ENCODE measurements around the gene GFER.

DNA sequence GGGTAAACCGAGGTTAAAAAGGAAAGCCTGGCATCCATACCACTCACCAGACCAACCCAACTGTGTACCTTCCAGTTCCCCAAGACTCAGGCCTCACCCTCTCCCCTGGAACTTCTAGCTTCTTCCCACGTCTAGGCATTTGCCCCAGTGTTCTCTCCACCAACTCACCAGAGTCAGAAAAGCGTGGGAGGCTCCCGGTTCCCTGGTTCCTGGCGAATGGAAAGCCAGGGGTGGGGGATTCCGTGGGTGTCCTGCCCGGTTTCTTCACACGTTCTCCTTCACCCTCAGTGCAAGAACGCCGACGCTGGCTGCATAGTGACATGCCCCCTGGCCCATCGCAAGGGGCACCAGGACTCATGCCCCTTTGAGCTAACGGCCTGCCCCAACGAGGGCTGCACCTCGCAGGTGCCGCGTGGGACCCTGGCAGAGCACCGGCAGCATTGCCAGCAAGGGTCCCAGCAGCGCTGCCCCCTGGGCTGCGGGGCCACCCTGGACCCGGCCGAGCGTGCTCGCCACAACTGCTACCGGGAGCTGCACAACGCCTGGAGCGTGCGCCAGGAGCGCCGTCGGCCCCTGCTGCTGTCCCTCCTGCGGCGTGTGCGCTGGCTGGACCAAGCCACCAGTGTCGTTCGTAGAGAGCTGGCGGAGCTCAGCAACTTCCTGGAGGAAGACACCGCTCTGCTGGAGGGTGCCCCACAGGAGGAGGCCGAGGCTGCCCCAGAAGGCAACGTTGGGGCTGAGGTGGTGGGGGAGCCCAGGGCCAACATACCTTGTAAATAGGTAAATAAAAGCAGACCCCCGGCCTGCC is 15.6 kb upstream of the GFER start:
- no peak for TF ChIP-seq CTCF (IDR thresholded peaks at IDR 0.05 in 2 of 3, conservative IDR thresholded peaks at IDR 0.05 in 1 of 3; ENCODE audit: control insufficient read depth in 2 of 3, extremely low read depth in 1 of 3, insufficient read depth in 1 of 3, low read depth in 3 of 3, low read length in 3 of 3)
- TF ChIP-seq TAF1 (IDR thresholded peaks at IDR 0.05; ENCODE audit: borderline replicate concordance, low read depth, low read length) = no peak
- no peak for TF ChIP-seq EZH2 (IDR thresholded peaks at IDR 0.05; ENCODE audit: borderline replicate concordance, control insufficient read depth, low read depth, low read length)
- TF ChIP-seq SIN3A (IDR thresholded peaks at IDR 0.05; ENCODE audit: low read depth, low read length) = no peak
- TF ChIP-seq DPF2 (IDR thresholded peaks at IDR 0.05) = no peak
